ENCODE measurements around the gene UNC13C.

The UNC13C gene

DNA sequence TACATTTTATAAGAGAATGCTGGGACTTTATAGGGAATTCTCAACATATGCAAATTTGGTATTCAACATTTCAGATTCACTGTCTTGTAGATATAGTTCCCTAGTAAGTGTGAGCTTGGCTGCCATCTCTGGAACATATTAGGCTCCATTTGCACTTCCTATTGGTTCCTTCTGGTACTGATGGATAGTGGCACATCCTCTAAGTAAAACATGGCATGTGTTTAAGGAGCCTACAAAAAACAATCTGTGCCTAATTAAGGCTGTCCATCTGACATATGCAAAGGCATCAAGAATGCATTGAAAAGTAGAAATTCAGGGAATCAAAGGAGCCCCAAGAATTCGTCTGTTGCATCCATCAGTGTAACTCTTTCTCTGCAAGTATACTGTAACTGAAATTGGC, 344.1 kb downstream of the UNC13C start:
- no peaks in the 10 kb centered on the region for H3K36me3 ChIP-seq (ENCODE audit: control insufficient read depth, insufficient read depth, low read length)
- no peak overlapping the region for H3K4me3 ChIP-seq (ENCODE audit: low read length)
- no peak for DNase-seq (ENCODE audit: low read depth, low spot score)
- no peak overlapping the region for H3K27ac ChIP-seq (ENCODE audit: low read length)
- H3K27me3 ChIP-seq (ENCODE audit: control insufficient read depth, insufficient read depth, low read length): no peaks in the 10 kb centered on the region
- H3K4me1 ChIP-seq (ENCODE audit: control insufficient read depth, insufficient read depth, low read length): 0 out of 2 replicates have a peak, but pooled peaks cover 1% of the 10 kb centered on the region
- no peaks in the 10 kb centered on the region for H3K9me3 ChIP-seq (ENCODE audit: control insufficient read depth, insufficient read depth, low read length)
- no CpG with 5 or more reads among the region's 1 CpG for WGBS (ENCODE audit: insufficient coverage, insufficient read length)

DNA sequence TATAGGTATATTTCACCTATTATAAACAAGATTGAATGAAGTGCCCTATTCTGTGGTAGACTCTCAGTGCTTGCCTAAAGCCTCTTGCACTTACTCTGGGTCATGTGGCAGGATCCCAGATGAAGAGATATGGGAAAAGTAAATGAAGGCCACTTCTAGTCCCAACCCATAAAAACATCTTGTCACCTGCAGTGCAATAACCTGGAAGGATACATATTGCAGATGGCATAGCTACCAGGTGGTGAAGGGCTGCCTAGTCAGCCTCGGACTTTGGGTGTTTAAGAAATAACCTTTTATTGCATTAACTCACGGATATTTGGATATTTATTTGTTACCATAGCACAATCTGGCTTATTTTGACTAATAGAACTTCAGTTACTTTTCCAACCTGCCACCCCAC, 367.1 kb downstream of the UNC13C start:
- no CpG with 5 or more reads among the region's 2 CpGs for WGBS (ENCODE audit: insufficient coverage, insufficient read length)
- H3K36me3 ChIP-seq (ENCODE audit: control insufficient read depth, insufficient read depth, low read length): no peaks in the 10 kb centered on the region
- no peaks in the 10 kb centered on the region for H3K9me3 ChIP-seq (ENCODE audit: control insufficient read depth, insufficient read depth, low read length)
- no peak overlapping the region for H3K4me3 ChIP-seq (ENCODE audit: low read length)
- H3K27ac ChIP-seq (ENCODE audit: low read length): no peak overlapping the region
- no peak for DNase-seq (ENCODE audit: low read depth, low spot score)
- no peaks in the 10 kb centered on the region for H3K27me3 ChIP-seq (ENCODE audit: control insufficient read depth, insufficient read depth, low read length)
- H3K4me1 ChIP-seq (ENCODE audit: control insufficient read depth, insufficient read depth, low read length): no peaks in the 10 kb centered on the region

DNA sequence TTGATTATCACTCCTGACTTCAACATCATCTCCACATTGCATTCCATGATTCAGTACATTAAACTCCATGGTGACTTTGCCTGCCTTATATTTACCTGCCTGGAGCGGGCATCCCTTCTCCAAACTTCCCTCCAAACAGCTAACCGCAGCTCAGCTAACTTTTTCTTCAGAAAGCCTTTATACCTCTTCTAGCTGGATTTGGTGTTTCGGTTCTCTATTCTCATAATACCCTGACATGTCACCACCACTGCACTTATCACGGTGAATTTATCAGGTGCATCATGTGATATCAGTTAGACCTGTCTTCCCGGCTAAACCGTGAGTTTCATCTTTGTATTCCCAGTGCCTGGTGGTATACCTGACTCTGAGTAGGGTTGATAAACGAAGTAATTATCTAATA, 367.6 kb downstream of the UNC13C start:
- WGBS (ENCODE audit: insufficient coverage, insufficient read length): no CpG with 5 or more reads among the region's 7 CpGs
- no peaks in the 10 kb centered on the region for H3K36me3 ChIP-seq (ENCODE audit: control insufficient read depth, insufficient read depth, low read length)
- no peaks in the 10 kb centered on the region for H3K4me1 ChIP-seq (ENCODE audit: control insufficient read depth, insufficient read depth, low read length)
- no peaks in the 10 kb centered on the region for H3K27me3 ChIP-seq (ENCODE audit: control insufficient read depth, insufficient read depth, low read length)
- no peak overlapping the region for H3K27ac ChIP-seq (ENCODE audit: low read length)
- no peaks in the 10 kb centered on the region for H3K9me3 ChIP-seq (ENCODE audit: control insufficient read depth, insufficient read depth, low read length)
- DNase-seq (ENCODE audit: low read depth, low spot score): no peak
- no peak overlapping the region for H3K4me3 ChIP-seq (ENCODE audit: low read length)

DNA sequence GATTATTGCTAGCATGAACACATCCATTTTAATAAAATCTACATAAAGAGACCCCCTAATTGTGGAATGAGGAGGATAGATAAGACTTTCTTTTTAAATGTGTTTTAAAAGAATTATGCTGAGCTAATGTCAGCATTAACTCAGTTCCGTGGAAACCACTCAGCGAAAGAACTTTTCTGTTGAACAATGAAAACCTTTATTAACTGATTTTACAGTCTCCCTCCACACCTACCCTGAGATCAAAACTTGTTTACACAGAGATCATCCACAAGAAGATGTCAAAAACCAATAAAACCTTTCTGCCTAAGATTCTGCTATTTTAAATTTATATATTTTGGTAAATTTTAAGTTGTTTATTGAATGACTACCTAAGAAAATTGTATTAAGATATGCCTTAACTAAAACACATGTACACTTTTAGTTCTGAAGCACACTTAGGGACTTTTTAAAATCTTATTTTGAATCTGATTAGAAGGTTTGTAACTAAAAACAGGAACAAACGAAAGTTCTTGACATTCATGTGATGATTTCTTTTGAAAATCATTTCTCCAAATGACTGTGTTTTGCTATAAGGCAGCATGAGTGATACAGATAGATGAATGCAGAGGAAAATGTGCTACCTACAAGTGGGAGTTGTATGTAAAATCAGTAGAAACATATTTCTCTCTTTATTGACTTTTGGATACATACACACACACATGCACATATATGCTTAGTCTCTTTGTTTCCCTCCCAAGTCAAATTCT, 369.0 kb downstream of the UNC13C start:
- no peaks in the 10 kb centered on the region for H3K9me3 ChIP-seq (ENCODE audit: control insufficient read depth, insufficient read depth, low read length)
- WGBS (ENCODE audit: insufficient coverage, insufficient read length): no CpG with 5 or more reads among the region's 3 CpGs

DNA sequence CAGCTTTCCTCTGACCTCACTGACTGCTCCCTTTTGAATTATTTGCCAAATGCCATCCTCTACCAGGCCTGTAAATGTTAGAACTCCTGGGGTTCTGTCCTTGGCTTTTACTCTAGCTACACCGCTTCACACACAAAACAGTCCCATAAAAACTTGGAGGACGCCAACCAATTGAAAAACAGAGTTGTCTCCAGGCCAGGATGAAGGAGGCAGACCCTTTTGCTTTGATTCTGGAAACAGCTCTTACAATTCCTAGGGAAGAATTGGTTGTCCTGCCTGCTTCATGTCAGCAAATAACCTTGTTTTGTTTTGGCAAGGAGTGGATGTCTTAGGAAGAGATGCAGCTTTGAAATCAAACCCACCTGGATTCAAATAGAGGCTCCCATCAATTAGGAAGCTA, 375.5 kb downstream of the UNC13C start:
- no peaks in the 10 kb centered on the region for H3K4me1 ChIP-seq (ENCODE audit: control insufficient read depth, insufficient read depth, low read length)
- H3K4me3 ChIP-seq (ENCODE audit: low read length): no peak overlapping the region
- H3K36me3 ChIP-seq (ENCODE audit: control insufficient read depth, insufficient read depth, low read length): no peaks in the 10 kb centered on the region
- no peaks in the 10 kb centered on the region for H3K9me3 ChIP-seq (ENCODE audit: control insufficient read depth, insufficient read depth, low read length)
- no CpG with 5 or more reads among the region's 2 CpGs for WGBS (ENCODE audit: insufficient coverage, insufficient read length)
- DNase-seq (ENCODE audit: low read depth, low spot score): no peak
- no peaks in the 10 kb centered on the region for H3K27me3 ChIP-seq (ENCODE audit: control insufficient read depth, insufficient read depth, low read length)
- no peak overlapping the region for H3K27ac ChIP-seq (ENCODE audit: low read length)

More for the DNA sequence above, 369.0 kb downstream of the UNC13C start:
- Histone ChIP-seq H3K36me3 (ENCODE audit: control insufficient read depth, insufficient read depth, low read length) (no peaks in the 10 kb centered on the region), H3K27ac (ENCODE audit: low read length) (no peak overlapping the region), H3K4me3 (ENCODE audit: low read length) (no peak overlapping the region), H3K27me3 (ENCODE audit: control insufficient read depth, insufficient read depth, low read length) (no peaks in the 10 kb centered on the region), H3K4me1 (ENCODE audit: control insufficient read depth, insufficient read depth, low read length) (no peaks in the 10 kb centered on the region)
- DNase-seq (ENCODE audit: low read depth, low spot score): no peak

DNA sequence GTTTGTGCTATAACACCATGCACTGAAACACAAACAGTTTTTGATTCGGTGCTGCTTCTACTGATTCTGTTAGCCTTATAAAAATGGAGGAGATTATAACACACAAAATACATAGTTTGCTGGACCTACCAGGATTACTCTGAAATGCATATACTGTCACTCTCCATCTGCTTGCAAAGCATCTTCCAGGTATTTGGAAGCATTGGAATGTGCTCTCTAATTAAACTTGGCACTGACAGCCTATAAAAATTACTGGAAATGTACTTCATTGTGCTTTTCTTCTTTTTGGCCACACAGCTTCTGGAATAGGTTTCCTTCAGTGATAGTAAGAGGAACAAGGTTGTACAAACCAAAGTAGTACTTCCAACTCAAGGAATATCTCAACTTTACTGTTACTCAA, 376.1 kb downstream of the UNC13C start:
- Histone ChIP-seq H3K27me3 (ENCODE audit: control insufficient read depth, insufficient read depth, low read length) (no peaks in the 10 kb centered on the region), H3K4me1 (ENCODE audit: control insufficient read depth, insufficient read depth, low read length) (no peaks in the 10 kb centered on the region), H3K4me3 (ENCODE audit: low read length) (no peak overlapping the region), H3K9me3 (ENCODE audit: control insufficient read depth, insufficient read depth, low read length) (no peaks in the 10 kb centered on the region), H3K36me3 (ENCODE audit: control insufficient read depth, insufficient read depth, low read length) (no peaks in the 10 kb centered on the region), H3K27ac (ENCODE audit: low read length) (no peak overlapping the region)
- no CpG with 5 or more reads among the region's 1 CpG for WGBS (ENCODE audit: insufficient coverage, insufficient read length)
- DNase-seq (ENCODE audit: low read depth, low spot score): no peak

DNA sequence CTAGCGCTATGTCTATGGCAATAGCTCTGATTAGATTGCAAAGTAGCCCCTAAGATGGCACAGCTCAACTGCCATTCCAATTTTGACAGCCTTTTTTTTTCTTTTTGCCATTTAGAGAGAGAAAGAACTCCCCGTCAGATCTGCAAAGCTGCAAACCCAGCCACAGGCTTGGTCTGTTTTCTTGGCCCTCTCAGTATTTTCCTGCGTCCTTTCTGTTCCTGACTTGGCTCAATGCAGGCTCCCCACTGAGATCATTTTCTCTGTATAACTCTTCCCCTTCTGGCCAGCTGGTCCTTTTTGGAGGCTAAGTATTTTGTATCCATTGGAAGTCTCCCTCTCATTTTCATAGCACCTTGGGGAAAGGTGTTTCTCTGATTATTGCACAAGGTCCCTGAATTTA, 386.7 kb downstream of the UNC13C start:
- Histone ChIP-seq H3K4me3 (ENCODE audit: low read length) (no peak overlapping the region), H3K9me3 (ENCODE audit: control insufficient read depth, insufficient read depth, low read length) (no peaks in the 10 kb centered on the region), H3K4me1 (ENCODE audit: control insufficient read depth, insufficient read depth, low read length) (no peaks in the 10 kb centered on the region), H3K36me3 (ENCODE audit: control insufficient read depth, insufficient read depth, low read length) (no peaks in the 10 kb centered on the region), H3K27me3 (ENCODE audit: control insufficient read depth, insufficient read depth, low read length) (no peaks in the 10 kb centered on the region), H3K27ac (ENCODE audit: low read length) (no peak overlapping the region)
- WGBS (ENCODE audit: insufficient coverage, insufficient read length): no CpG with 5 or more reads among the region's 3 CpGs
- DNase-seq (ENCODE audit: low read depth, low spot score): no peak

DNA sequence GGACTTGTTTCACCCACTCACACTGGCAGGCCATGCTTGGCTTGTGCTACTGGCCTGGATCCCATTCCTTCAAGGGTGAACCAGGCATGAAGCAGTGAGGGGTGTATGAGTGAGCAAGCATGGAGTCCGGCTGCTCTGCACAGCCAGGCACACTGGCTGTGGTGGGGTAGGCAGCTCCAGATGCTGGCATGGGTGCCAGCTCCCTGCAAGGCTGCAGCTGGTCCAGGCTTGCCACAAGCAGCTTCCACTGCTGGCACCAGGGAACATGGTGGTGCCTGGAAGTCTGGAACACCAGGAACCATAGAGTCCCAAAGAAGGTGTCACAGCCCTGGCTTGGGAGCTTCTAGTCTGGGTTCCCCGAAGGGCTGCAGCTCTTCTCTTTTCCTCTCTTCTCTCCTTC, 395.1 kb downstream of the UNC13C start:
- Histone ChIP-seq H3K9me3 (ENCODE audit: control insufficient read depth, insufficient read depth, low read length) (no peaks in the 10 kb centered on the region), H3K27me3 (ENCODE audit: control insufficient read depth, insufficient read depth, low read length) (no peaks in the 10 kb centered on the region), H3K4me3 (ENCODE audit: low read length) (no peak overlapping the region), H3K4me1 (ENCODE audit: control insufficient read depth, insufficient read depth, low read length) (no peaks in the 10 kb centered on the region), H3K27ac (ENCODE audit: low read length) (no peak overlapping the region), H3K36me3 (ENCODE audit: control insufficient read depth, insufficient read depth, low read length) (no peaks in the 10 kb centered on the region)
- WGBS (ENCODE audit: insufficient coverage, insufficient read length): no CpG with 5 or more reads among the region's 2 CpGs
- DNase-seq (ENCODE audit: low read depth, low spot score): no peak

DNA sequence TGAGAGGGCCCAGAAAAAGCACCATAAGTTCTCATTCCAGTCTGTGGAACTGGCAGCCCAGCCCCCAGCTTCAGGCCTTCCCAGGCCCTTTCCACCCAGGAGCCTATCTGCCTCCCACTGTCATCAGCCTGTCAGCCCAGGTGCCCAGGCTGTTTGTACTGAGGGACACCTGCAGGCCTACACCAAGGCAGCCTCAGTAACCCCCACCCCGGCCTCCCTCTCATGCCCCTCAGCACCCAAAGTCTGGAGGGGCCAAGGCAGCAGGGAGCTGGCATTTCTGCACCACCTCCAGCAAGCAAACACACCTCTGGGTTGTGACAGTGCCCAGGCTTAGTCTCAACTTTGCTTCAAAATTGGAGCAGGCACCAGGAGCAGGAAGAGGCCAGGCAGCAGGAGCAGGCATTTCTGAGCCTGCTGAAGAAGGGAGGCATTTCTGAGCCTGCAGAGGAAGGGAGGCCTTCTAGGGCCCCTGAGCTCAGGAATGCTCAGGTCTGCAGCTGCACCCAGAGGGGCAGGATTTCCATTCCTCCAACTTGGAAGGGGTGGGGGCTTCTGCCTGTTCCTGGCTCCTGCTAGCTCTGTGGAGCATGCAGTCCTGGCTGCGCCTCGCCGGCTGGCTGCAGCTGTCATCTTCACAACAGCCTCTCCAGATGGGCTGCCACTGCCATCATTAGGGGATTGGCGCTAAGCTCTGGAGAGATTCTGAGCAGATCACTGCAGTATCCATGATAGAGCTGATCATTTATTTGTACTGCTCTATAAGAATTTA, 396.1 kb downstream of the UNC13C start:
- no peaks in the 10 kb centered on the region for H3K27me3 ChIP-seq (ENCODE audit: control insufficient read depth, insufficient read depth, low read length)
- WGBS (ENCODE audit: insufficient coverage, insufficient read length): no CpG with 5 or more reads among the region's 5 CpGs
- DNase-seq (ENCODE audit: low read depth, low spot score): no peak
- no peak overlapping the region for H3K27ac ChIP-seq (ENCODE audit: low read length)
- H3K9me3 ChIP-seq (ENCODE audit: control insufficient read depth, insufficient read depth, low read length): no peaks in the 10 kb centered on the region
- H3K36me3 ChIP-seq (ENCODE audit: control insufficient read depth, insufficient read depth, low read length): no peaks in the 10 kb centered on the region
- no peaks in the 10 kb centered on the region for H3K4me1 ChIP-seq (ENCODE audit: control insufficient read depth, insufficient read depth, low read length)
- no peak overlapping the region for H3K4me3 ChIP-seq (ENCODE audit: low read length)

DNA sequence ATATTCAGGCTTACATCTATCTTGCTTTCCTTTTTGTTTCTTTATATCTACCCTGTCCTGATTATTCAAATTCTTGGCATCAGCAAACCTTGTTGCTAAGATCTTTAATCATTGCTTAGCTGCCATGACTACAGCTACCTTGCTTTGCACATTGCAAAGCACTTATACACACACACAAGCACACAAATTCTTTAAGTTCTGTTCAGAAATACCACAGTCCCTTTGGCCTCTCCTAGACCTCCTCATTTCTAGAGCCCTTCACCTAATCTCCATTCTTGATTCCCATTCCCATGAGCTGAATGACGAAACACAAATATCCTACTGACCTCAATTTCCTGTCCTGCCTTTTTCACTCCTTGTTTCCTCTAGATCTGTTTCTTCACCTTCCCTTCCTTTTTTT, 409.6 kb downstream of the UNC13C start:
- H3K4me3 ChIP-seq (ENCODE audit: low read length): no peak overlapping the region
- no peaks in the 10 kb centered on the region for H3K9me3 ChIP-seq (ENCODE audit: control insufficient read depth, insufficient read depth, low read length)
- H3K4me1 ChIP-seq (ENCODE audit: control insufficient read depth, insufficient read depth, low read length): no peaks in the 10 kb centered on the region
- no peak overlapping the region for H3K27ac ChIP-seq (ENCODE audit: low read length)
- WGBS (ENCODE audit: insufficient coverage, insufficient read length): no CpG with 5 or more reads among the region's 1 CpG
- no peaks in the 10 kb centered on the region for H3K27me3 ChIP-seq (ENCODE audit: control insufficient read depth, insufficient read depth, low read length)
- no peaks in the 10 kb centered on the region for H3K36me3 ChIP-seq (ENCODE audit: control insufficient read depth, insufficient read depth, low read length)
- no peak for DNase-seq (ENCODE audit: low read depth, low spot score)

Data from iPS DF 6.9 (cell line).